ENCODE results near the gene PCDH12. TPM values are rescaled to one million over a fixed set of nuclear protein-coding genes. Genes with fewer than 3 reads are reported as not detected.

Gene PCDH12
- polyA plus RNA-seq (2013, experiment 1 of 2; ENCODE audit: insufficient read length): 0.17 TPM
- 0.29 TPM for polyA plus RNA-seq (2013, experiment 2 of 2; ENCODE audit: insufficient read length)

DNA sequence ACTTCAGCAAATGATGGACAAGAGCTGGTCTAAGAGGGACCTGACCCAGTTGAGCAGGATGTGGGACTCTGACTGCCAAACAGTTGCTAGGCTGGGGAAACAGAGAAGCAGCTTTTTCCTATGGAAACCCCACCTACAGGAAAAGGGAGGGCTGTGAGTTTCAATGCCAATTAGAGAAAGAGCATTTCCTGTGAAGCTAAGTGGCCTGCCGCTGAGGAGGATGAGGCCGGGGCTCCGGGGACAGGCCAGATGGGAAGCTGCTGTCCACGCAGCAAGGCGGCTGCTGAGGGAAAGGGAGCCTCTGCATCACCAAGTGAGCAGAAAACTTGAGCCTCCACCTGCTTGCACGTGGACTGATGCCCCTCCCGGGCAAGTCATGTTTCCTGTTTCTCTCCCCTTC is at the start of gene PCDH12:
PCDH12 (minus strand) TSS at position 90 of the 400 bp plus-strand sequence. CDS start 351 bp downstream, outside the sequence.
- DNase-seq: no peak

DNA sequence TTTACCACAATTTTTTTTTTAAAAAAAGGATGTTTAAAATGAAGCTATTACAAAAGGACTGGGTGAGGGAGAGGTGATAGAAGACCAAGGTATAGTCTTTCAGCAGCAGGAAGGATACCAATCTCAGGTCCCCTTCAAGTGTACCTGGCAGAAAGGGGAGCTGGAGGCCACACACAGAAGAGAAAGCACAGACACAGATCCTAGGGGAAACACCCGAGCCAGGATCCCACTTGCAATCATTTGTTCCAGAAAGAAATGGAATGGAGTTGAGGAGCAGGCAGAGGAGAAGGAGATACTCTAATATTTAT is 49.2 kb upstream of the PCDH12 start:
- no peak for DNase-seq

DNA sequence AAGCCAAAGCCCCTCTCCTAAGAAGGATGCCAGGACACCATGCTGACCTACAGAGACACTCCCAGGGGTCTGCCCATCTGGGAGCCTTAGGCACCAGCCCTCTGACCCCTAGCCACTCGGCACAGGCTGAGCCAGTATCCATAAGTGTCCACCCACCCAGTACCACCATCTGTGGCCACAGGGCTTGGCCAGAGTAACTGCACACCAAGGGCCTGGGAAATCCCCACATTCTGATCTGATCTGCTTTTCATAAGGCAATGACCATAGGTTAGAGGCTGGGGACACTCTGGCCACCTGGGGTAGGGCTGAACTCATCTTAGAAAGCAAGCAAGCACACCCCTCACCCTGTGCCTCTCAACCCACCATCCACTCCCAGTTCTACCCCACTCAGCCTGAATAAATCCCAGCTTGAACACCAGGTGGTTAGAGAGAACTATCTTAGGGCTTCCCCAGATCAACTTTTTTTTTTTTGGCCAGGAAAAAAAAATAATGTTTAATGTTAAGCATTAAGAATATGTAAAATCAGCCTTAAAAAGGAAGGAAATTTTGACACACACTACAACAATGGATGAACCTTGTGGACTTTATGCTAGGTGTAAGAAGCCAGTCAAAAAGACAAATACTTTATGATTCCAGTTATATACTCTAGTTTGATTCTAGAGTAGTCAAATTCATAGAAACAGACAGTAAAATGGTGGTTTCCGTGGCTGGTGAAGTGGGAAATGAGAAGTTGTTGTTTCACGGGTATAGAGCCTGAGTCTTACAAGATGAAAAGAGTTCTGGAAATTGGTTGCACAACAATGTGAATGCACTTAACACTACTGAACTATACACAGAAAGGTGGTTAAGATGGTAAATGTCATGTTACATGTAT is 48.6 kb upstream of the PCDH12 start:
- DNase-seq: no peak

DNA sequence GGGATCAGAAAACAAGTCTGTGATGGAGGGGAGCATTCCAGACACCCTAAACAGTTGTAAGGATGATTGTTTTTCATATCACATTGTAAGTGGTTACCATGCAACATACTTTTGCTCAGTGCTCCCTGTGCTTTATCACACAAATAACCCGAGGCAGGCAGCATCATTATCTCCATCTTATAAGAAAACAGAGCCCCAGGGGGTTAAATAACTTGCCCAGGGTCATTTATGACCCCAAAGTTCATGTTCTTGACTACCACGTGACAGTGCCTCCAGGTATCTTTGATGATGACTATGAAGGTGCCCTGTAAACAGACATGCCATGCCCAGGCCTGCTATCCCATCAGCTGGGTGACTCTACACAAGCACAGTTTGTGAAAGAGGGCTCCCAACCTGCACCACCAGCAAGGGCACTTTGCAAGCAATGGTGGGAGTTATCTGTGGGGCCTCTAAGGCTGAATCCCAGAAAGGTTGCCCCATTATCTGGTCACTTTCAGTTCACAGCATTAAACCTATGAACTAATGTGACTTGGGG is 45.3 kb upstream of the PCDH12 start:
- DNase-seq: no peak

DNA sequence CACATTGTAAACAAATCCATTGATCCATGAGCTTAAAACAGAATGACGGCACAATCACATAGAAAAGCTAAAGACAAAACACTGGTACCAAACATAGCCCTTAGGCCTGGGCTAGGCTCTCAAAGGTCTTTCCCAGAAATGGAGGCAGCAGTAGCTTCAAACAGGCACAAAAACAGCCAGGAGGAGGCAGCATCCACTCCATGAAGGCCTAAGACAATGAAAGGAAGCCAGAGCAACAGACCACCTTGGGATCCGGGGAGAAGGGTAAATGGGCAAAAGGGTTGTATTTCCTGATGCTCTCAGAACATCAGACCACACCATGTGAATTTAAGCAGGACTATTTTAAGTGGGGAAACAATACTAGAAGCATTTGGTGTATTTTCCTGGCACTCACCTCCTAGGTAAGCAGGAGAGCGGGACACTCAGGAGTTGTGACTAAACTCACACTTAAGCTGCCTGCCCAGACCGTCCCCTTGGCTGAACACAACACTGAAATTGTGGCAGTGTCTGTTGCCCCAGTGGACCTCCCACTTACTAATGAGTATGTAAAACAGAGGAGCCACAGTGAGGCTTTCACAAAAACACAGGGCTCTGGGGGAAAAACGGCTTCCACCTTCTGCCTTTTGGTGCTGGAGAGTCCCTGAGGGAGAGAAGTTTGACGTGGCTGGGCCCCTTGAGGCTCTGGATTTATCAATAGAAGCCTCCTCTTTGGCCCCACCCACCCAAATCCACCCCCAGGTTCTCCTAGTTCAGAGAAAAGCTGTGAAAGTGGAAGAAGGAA is 42.9 kb upstream of the PCDH12 start:
- DNase-seq: no peak

DNA sequence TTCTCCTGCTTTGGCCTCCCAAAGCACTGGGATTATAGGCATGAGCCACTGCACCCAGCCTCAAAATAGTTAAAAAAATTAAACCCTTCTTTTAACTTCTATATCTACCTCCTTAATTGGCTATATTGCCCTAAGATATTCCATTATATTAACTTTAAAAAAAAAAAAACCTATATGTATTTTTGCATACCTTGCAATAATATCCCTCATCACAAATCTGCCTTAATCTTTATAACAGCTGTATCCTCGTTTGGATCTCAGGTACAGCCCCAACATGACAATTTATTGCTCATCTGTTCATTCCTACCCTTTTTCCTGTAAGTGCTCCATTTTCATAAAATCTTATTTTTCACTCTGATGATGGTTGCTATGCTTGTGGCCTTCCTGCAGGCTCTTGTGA is 42.2 kb upstream of the PCDH12 start:
- no peak for DNase-seq

DNA sequence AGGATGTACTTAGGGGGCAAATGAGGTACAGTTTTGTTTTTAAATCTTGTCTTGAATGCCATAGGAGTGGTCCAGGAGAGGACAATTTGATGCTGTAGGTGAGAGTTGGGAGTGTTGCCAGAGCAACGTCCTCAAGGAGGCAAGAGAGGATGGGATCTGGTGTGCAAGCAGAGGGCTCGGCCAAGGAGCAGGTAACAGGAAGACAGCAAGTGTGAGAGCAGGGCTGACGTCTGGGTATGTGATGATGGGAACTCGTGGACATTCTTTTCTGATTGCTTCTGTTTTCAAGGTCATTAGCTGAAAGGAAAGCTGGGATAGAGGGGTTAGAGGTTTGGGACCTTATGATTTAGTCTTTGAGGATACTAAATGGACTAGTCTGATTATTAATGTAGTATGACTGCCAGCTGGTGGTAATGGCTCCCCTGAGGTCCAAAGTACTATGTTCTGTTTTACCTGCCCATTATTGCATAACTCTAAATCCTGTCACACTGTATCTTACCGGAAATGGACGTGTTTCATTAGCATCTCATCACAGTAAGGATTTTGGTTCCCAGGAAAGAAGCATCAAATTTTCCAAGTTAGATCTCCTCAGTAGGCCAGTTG is 39.5 kb upstream of the PCDH12 start:
- DNase-seq: no peak

DNA sequence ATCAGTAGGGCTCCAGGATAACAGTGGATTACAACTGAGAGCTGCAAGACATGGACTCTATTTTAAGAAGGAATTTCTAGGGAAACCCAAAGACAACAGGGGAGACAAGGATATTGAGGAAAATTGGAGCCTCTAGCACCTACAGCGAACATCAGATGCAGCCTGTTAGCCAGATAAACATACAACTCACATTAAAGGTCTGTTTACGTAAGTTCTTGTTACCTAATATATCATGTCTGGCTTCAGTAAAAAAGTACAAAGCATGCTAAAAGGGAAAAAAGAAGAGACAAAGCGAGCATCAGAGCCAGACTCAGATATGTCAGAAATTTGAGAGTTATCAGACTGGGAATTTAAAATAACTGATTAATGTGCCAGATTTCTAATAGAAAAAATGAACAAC is 37.7 kb upstream of the PCDH12 start:
- no peak for DNase-seq

DNA sequence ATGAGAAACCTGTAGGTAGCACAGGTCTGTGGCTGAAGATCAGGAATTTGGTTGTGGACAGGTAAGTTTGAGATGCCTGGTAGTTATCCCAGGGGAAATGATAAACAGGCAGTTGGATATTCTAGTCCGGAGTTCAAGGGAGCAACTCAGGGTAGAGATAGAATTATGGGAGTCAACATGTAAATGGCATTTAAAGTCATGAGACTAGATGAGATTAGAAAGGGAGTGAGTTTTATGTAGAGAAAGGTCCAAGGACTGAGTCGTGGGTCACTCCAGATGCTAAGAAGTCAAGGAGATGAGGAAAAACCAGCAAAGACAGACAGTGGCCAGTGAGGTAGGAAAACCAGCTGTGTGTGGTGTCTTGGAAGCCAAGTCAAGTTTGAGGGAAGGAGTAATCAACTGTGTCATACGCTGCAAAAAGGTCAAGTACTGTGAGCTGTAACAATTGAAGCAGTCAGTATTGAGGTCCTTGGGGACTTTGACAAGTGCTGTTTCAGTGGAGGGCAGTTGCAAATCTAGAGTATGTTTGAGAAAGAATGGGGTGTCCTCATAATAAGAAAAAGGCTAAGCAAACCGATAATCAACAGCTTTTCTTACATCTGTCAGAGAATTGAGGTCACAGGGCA is 36.6 kb upstream of the PCDH12 start:
- no peak for DNase-seq

DNA sequence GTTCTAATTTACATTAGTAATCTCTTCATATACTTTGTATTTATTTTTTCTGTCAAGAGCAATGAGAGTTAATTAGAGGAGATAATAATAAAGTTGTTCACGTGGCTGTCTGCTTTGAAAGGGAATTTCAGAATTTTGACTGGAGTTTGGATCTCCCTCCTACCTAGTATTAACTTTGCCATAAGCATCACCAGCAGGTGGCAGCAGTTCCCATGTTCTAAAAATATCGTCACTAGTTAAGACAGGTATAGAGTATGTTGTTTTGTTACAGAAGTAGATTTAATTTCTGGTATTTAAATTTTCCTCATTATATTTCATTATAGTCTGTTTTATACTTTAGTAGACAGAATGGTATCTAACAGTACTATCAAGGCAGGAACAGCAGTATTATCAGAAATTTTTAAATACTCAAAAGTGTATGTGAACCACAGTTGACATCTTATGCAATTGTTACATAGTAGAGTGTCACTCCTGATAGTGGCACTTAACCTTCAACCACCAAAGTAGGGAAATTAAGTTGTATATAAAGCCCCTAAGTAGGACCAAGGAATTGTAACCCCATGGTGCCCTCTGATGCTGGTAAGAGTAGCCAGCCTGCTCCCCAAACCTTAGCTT is 34.5 kb upstream of the PCDH12 start:
- DNase-seq: peak; percentile 53

DNA sequence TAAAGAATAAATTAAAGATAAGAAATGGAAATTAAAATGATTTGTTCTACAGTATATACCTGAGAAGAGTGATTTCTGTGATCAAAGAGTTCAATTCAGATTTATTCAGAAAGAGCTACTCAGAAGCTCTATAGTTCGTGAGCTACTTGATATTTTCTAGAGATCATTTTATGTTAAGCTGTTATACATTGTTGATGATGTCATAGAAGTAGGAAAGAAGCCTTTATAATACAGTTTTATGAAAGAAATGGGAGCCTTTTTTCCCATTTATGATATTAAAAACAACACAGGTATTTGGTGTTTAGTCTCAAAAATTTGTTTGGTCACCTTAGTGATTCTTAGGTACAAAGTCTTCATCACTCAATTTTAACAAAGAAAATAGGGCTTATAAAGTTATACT is 31.7 kb upstream of the PCDH12 start:
- no peak for DNase-seq

DNA sequence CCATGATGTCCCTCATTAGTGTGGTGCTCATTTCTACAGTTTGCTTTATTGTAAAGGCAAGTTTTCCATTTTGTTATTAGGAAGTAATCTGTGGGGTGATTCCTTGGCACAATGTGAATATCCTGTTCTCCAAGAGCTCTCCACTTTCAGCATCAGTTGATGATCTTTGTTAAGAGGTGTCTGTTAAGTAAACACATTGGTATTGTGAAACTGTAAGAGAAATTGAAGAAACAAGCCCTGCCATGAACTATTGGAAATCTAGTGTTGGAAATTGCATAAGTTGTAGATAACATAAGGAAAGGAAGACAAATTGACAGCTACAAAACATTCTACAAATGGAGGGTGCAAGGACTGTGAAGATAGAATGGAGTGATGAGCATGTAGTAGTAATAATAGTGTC is 28.1 kb upstream of the PCDH12 start:
- no peak for DNase-seq

DNA sequence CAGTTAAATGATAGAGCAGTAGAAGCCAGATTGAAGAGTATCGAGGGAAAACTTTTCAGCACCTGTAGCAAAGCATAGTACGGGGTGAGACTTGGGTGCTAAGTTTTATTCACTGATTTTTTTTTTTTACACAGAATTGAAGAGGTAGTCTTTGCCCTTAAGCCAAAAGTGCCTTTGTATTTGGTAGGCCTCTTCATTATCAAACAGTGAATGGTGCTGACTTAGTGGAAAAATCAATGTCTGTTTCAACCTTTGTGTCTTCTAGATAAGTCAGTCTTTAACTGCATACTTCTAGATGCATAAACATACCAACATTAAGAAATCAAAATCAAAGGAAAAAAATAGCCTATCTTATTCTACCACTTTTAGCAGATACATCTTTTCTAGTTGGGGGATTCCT is 24.6 kb upstream of the PCDH12 start:
- DNase-seq: no peak

DNA sequence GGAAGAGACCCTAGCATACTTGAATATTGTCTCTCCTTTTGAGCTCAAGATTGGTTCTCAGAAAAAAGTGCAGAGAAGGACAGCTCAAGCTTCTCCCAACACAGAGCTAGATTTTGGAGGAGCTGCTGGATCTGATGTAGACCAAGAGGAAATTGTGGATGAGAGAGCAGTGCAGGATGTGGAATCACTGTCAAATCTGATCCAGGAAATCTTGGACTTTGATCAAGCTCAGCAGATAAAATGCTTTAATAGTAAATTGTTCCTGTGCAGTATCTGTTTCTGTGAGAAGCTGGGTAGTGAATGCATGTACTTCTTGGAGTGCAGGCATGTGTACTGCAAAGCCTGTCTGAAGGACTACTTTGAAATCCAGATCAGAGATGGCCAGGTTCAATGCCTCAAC is 20.4 kb upstream of the PCDH12 start:
- no peak for DNase-seq

DNA sequence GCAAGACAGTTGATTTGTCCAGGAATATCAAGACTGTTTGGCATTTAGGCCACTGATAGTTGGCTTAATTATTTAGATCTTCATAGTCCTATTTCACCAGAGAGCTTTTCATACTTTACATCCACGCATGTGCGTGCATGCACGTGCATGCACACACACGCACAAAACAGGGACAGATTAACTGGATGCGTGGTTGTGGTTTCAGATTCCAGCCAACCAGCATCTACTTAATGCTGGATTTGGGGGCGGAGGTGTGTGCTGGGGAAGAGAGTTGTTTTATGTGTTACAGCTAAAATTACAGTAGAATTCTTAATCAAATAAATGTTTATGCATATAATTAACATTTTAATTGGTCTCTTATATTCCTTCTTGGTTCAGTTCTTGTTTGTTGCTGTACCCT is 18.2 kb upstream of the PCDH12 start:
- DNase-seq: no peak

DNA sequence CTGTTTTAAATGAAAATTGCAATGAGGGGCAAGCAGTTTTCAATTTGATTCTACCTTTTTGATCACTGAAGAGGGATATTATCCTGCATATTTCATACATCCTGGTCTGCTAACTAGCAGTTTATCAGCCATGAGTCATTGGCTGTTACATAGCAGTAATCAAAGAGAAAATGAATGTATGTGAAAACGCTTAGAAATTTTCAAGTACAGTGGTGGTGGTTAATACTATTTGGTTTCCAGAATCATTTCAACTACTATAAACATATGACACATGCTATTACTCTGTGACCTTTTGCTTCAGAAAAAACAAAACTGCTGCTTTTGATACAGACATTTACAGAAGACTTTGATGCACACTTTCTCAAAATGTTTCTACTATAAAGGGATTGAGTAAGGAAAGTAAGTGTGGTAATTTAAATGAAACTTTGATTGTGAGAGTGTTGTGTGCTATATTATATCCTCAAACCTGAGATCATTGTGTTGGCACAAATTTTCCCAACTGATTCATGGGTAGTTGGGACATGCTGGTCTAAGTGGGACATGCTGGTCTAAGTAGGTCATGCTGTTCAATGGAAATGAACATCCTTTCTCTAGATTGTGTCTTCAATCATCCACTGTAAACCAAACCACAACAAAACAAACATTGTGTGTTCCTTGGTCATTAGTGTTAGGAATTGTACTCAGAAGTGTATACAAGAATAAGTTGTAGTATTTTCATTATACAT is 16.0 kb upstream of the PCDH12 start:
- DNase-seq: peak; percentile 47

DNA sequence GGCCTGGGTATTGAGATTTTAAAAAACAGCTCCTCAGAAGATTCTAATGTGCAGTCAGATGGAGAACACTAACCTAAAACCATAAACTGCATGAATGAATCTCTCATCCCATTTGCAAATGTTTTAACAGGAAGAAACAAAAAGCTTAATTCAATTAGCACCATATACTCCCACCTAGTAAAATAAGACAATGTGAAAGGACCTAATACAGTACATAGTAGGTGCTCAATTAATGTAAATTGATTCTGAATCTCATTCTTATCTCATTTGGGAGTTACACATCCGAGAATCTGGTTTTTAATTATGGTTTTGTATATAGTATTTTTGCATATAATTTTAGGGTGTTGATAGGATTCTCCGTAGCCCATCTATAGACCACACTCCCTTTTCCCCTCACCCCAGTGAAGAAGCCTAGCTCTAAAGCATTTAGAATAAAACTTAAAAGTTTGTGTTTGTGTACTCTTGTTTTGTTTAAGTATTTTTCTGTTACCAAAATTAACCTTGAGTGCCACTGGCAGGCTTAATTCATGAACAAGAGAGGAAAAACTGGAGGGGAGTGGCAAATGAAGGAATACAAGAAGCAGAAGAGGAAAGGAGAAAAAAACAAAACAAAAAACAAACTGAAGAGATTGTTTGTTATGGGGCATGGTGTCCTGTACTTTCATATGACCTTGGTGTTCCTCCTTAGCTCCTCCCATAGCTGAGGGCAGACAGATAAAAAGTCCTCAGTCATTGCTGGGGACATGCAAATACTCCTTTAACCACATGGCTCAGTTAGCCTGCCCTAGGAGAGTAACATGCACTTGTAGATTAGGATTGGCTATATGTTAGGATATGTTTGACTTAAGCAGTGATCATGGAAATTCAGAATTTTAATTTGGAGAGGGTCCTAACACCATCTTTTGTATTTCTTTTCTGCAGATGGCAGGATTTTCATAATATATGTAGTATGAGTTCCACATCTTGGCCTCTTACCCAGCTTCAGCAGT is 12.1 kb upstream of the PCDH12 start:
- DNase-seq: no peak

DNA sequence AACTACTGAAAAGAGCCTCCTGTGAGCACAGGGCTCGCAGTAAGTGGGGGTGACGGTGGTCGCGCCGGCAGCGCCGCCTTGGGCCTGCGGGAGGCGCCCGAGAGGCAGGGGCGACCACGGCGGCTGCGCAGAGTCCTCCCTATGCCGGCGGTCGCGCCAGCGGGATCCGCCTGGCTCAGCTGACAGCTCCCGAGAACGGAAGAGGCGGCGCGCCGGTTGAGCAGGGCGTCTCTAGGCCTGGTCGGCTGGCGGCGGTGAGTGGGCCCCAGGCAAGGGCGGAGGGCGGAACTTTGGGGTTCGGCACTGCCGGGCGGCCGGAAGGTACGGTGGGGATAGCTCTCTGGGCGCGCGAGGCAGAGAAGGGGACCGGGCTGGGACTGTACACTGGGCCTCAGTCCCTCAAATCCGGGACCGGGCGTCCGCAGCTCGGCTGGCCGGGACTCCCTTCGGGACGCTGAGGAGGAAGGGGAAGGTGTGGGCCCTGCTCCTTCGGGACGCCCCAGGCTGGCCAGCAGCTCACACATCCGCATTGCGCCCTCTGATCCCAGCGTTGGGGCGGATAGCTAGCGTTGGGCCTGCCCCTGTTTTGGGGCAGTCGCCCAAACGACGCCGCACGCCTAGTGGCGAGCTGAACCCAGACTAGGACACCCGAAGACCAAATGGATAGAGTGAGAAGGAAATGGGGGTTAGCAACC is 11.1 kb upstream of the PCDH12 start, which contains the start of gene RNF14:
RNF14 (plus strand) TSS at position 192 of the 695 bp plus-strand sequence. CDS start 4,484 bp downstream, outside the sequence.
- DNase-seq: peak; percentile 93

DNA sequence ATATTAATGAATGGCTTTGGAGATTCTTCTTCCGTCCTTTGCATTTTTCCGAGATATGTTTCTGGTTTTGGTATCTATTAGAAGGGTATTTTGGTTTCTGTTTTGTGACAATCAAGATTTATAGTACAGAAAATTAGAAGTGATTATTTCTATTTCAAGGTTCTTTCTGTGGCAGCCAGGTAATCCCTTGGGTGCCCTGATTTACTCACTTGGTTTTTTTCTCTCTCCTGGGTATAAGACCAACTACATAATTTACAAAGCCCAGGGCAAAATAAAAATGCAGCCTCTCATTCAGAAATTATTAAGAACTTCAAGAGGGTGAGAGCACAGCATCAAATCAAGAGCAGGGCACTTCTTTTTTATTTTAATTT is 8.9 kb upstream of the PCDH12 start:
- no peak for DNase-seq

Data from fibroblast of skin of abdomen (primary cell).